HepG2 (cell line): ENCODE data around the gene TAF1C. TPM values are rescaled to one million over a fixed set of nuclear protein-coding genes. Genes with fewer than 3 reads are reported as not detected.

Experiments used
- ARID3A ChIP-seq: IDR thresholded peaks from 2 replicates; pipeline ENCODE4 v1.6.1; 2012; ENCODE audit warnings: low read depth, low read length, improper control_type of control experiment
- RNF2 ChIP-seq: fragments of 450-650 bp; conservative IDR thresholded peaks from 2 replicates; pipeline ENCODE4 v1.6.1; 2016; ENCODE audit warnings: low read depth
- SALL1 ChIP-seq: sonication (generic); formaldehyde crosslinking; IDR thresholded peaks from 2 replicates; pipeline ENCODE4 v1.8.0; 2022; ENCODE audit warnings: mild to moderate bottlenecking, missing genetic modification reagents
- SNRNP70 ChIP-seq: fragments of 200-400 bp; formaldehyde crosslinking; IDR thresholded peaks from 2 replicates; pipeline ENCODE4 v1.6.1; 2017; ENCODE audit warnings: mild to moderate bottlenecking, low read depth, low read length, moderate library complexity
- TAF1 ChIP-seq: sonication (generic); formaldehyde crosslinking; IDR thresholded peaks from 2 replicates; pipeline ENCODE4 v1.4.0; 2020; ENCODE audit warnings: missing genetic modification reagents
- UBTF ChIP-seq: sonication (generic); formaldehyde crosslinking; IDR thresholded peaks from 2 replicates; pipeline ENCODE4 v1.4.0; 2020; ENCODE audit warnings: mild to moderate bottlenecking, missing genetic modification reagents
- ZBTB42 ChIP-seq: sonication (generic); formaldehyde crosslinking; IDR thresholded peaks from 2 replicates; pipeline ENCODE4 v1.5.0; 2020; ENCODE audit warnings: mild to moderate bottlenecking, missing genetic modification reagents
- ZFP36 ChIP-seq: fragments of 150-350 bp; IDR thresholded peaks from 2 replicates; pipeline ENCODE4 v1.6.1; 2018; ENCODE audit warnings: borderline replicate concordance, low read length, low read depth; ENCODE audit not compliant: partially characterized antibody
- ZHX2 ChIP-seq, 2 experiments: sonication (generic) in 1 of 2; formaldehyde crosslinking in 1 of 2; IDR thresholded peaks; 2 replicates each; pipeline versions ENCODE4 v1.6.1 to v1.9.0; 2014 to 2022; ENCODE audit warnings: antibody characterized with exemption in 1 of 2, borderline replicate concordance in 1 of 2, inconsistent platforms in 1 of 2, low read depth in 1 of 2, missing genetic modification reagents in 1 of 2
- ZNF44 ChIP-seq: sonication (generic); formaldehyde crosslinking; IDR thresholded peaks from 2 replicates; pipeline ENCODE4 v1.5.1; 2020; ENCODE audit warnings: mild to moderate bottlenecking, missing genetic modification reagents
- ZNF503 ChIP-seq: sonication (generic); formaldehyde crosslinking; IDR thresholded peaks from 2 replicates; pipeline ENCODE4 v1.4.0; 2020; ENCODE audit warnings: missing genetic modification reagents
- ZNF572 ChIP-seq: sonication (generic); formaldehyde crosslinking; IDR thresholded peaks from 2 replicates; pipeline ENCODE4 v1.5.1; 2020; ENCODE audit warnings: mild to moderate bottlenecking, missing genetic modification reagents
- ZNF768 ChIP-seq: sonication (generic); formaldehyde crosslinking; IDR thresholded peaks from 2 replicates; pipeline ENCODE4 v1.4.0; 2020; ENCODE audit warnings: missing genetic modification reagents
- ZNF792 ChIP-seq: IDR thresholded peaks from 2 replicates; pipeline ENCODE4 v1.6.1; 2016
- polyA plus RNA-seq, 8 experiments: library from polyadenylated mRNA; depleted of rRNA in 3 of 8; stranded (reverse) in 7 of 8; unstranded in 1 of 8; fragments of >200 nt; fragmentation: Illumina TruSeq in 4 of 8; extraction: Trizol in 4 of 8; gene quantifications; 2 replicates each; pipeline versions ENCODE4 v1.2.1 to v1.2.3, GENCODE V29; 2011 to 2016; ENCODE audit warnings: low read depth in 4 of 8, missing spikeins in 1 of 8, mixed read lengths in 1 of 8; ENCODE audit not compliant: insufficient read depth in 1 of 8
- total RNA-seq, 5 experiments: library from RNA; depleted of rRNA; stranded (reverse); fragments of >200 nt; fragmentation: Illumina TruSeq; extraction: Trizol; gene quantifications; 2 replicates each; pipeline ENCODE4 v1.2.3, GENCODE V29; 2016; ENCODE audit warnings: low read depth in 1 of 5

TAF1C gene
- total and polyA plus RNA-seq, 2 of the 13 experiments (the other 11 are each of a cell fraction or from before 2014, with no cell fraction given), result 15.6 to 20.8 TPM

- no peak for TF ChIP-seq ZNF44 (CRISPR knock-in tag)
- TF ChIP-seq ZNF572 (CRISPR knock-in tag), result 0 out of 2 replicates have a peak, but pooled peaks have one; percentile 52
- no peak for TF ChIP-seq RNF2
- no peak for TF ChIP-seq SNRNP70
- TF ChIP-seq ZBTB42, result no peak
- no peak for TF ChIP-seq ARID3A
- TF ChIP-seq ZNF503 (CRISPR knock-in tag), result no peak
- TF ChIP-seq ZFP36, result no peak
- no peak for TF ChIP-seq SALL1 (CRISPR knock-in tag)
- TF ChIP-seq UBTF (CRISPR knock-in tag), result peak; percentile 61; the same call in 1 of the 2 replicates
- TF ChIP-seq ZNF768, result no peak
- TF ChIP-seq ZHX2 (IDR thresholded peaks at IDR 0.05; ENCODE audit: low read depth), result no peak
- no peak for TF ChIP-seq ZHX2 (CRISPR knock-in tag; IDR thresholded peaks at IDR 0.05; ENCODE audit: borderline replicate concordance)
- no peak for TF ChIP-seq TAF1
- no peak for TF ChIP-seq ZNF792 (CRISPR knock-in tag)
These were observed 42.5 kb downstream of the TAF1C start (continued) for GRCh38 chr16:84144209-84144858.
